BE2C (cell line): ENCODE measurements around the gene MINDY1.
A peak's percentile ranks its signal among the peaks of the same experiment; 100 is the strongest.

ENCODE experiments used
- DNase-seq: peaks from one replicate; pipeline ENCODE4 v3.0.0-alpha.2; 2020
- H3K27me3 ChIP-seq: fragments of 250-450 bp; sonication (Bioruptor Pico); 2 replicates; pipeline ENCODE4 v1.5.1; 2020; ENCODE audit warnings: mild to moderate bottlenecking
- H3K36me3 ChIP-seq: fragments of 250-450 bp; sonication (Bioruptor Pico); 2 replicates; pipeline ENCODE4 v1.5.1; 2020; ENCODE audit warnings: mild to moderate bottlenecking
- H3K4me1 ChIP-seq: fragments of 250-450 bp; sonication (Bioruptor Pico); 2 replicates; pipeline ENCODE4 v1.5.1; 2020
- H3K4me3 ChIP-seq: 2 replicates; pipeline ENCODE4 v1.5.1; 2011; ENCODE audit warnings: low read depth, low read length
- H3K9me3 ChIP-seq: fragments of 250-450 bp; sonication (Bioruptor Pico); 2 replicates; pipeline ENCODE4 v1.5.1; 2020
- TF ChIP-seq, protein P1 (sequence below): IDR thresholded peaks from 2 replicates; pipeline ENCODE4 v1.5.1; 2012; ENCODE audit warnings: mild to moderate bottlenecking, low read depth, low read length

Gene MINDY1

DNA sequence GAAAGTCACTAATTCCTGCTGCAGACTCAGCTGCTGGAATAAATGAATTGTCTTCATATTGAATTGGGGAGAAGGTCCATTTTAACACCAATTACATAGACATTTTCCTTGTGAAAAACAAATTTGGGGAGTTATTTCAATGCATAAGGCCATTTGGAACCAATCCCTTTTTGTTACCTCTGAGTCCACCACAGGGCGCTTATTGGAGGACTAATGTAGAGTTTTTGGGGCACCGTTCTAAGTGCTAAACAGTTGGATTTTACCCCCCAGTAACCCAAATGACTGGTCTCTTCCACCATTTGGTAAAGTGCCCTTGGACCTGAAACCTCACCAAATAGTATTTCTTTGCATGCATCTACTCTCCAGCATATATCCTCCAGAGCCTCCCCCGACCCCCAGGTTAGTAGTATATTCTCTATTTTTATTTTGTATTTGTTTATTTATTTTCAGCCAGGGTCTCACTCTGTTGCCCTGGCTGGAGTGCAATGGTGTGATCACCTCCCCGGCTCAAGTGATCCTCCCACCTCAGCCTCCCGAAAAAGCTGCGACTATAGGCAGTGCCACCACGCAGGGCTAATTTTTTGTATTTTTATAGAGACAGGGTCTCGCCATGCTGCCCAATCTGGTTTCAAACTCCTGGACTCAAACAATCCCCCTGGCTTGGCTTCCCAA lies 3.1 kb upstream of the MINDY1 start:
- Histone ChIP-seq H3K4me1 (no peaks in the 10 kb centered on the region; the same call in 1 of the 2 replicates), H3K36me3 (no peaks in the 10 kb centered on the region), H3K4me3 (no peak overlapping the region), H3K9me3 (no peaks in the 10 kb centered on the region), H3K27me3 (no peaks in the 10 kb centered on the region)
- TF ChIP-seq, protein P1, sequence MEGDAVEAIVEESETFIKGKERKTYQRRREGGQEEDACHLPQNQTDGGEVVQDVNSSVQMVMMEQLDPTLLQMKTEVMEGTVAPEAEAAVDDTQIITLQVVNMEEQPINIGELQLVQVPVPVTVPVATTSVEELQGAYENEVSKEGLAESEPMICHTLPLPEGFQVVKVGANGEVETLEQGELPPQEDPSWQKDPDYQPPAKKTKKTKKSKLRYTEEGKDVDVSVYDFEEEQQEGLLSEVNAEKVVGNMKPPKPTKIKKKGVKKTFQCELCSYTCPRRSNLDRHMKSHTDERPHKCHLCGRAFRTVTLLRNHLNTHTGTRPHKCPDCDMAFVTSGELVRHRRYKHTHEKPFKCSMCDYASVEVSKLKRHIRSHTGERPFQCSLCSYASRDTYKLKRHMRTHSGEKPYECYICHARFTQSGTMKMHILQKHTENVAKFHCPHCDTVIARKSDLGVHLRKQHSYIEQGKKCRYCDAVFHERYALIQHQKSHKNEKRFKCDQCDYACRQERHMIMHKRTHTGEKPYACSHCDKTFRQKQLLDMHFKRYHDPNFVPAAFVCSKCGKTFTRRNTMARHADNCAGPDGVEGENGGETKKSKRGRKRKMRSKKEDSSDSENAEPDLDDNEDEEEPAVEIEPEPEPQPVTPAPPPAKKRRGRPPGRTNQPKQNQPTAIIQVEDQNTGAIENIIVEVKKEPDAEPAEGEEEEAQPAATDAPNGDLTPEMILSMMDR: no peak
- no peak for DNase-seq

DNA sequence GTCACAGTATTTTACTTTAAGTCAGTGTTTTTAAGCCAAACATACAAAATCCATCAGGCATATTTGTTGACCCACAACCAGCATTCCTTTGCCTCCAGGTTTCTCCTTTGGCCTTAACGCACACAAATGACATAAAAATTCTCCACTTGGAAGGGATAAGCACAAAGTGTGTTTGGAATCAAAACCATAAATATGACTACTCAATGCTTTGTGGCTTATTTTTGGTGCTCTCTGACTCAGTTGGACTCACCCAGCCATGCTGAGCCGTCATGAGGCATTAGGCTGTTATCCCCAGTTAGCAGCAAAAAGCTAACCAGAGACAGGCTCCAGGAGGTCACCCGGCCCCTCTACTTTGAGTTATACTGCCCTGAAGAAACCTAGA lies 2.5 kb upstream of the MINDY1 start:
- Histone ChIP-seq H3K4me3 (peak overlapping the region; percentile 83), H3K9me3 (no peaks in the 10 kb centered on the region), H3K27me3 (no peaks in the 10 kb centered on the region), H3K4me1 (no peaks in the 10 kb centered on the region; the same call in 1 of the 2 replicates), H3K36me3 (no peaks in the 10 kb centered on the region)
- no peak for DNase-seq
- TF ChIP-seq, protein P1: no peak

DNA sequence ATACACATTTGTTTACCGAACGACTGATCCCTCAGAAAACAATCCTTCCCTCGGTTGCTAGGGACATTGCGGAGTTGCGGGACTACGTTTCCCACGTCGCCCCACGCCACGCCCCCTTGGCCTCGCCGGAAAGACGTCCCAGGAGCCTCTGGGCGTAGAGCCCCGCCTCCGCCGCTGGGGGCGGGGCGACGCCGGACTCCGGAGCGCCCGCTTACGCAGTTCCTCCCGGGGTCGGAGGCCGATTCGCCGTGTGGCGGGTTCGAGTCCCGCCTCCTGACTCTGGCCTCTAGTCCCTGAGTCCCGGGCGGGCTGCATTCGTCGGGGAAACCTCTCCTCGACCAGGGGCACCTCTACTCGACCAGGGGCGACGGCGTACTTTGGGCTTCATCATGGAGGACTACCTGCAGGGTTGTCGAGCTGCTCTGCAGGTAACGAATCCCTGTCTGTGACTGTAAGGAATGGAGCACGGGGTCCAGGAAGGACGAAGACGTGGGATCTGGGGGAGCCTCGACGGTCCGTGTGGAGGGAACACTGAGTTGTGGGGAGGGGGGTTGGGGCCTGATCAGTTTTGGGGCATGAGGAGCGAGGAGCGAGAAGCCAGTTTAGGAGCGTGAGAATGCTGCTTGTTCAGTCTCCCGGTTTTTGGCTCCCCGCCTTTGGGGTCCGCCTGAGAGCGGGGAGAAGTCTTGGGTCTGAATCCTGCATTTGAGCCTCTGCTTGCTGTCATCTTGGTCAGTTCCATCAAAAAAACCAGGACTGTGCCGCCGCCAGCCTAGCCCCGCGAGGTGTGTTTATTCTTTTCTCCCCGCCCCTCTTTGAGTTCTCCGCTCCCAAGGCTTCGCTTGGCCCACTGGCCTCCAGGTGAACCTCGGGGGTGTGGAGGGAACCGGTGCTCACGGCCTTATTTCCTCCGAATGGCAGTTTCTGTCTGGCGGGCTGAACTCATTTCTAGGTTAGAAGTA lies 1.8 kb upstream of the MINDY1 start, which contains the start of gene PRUNE1:
Gene PRUNE1 (plus strand): TSS at position 206 of the 962 bp plus-strand sequence. CDS start 184 bp downstream, at position 390.
- no peaks in the 10 kb centered on the region; the same call in 1 of the 2 replicates for H3K4me1 ChIP-seq

DNA sequence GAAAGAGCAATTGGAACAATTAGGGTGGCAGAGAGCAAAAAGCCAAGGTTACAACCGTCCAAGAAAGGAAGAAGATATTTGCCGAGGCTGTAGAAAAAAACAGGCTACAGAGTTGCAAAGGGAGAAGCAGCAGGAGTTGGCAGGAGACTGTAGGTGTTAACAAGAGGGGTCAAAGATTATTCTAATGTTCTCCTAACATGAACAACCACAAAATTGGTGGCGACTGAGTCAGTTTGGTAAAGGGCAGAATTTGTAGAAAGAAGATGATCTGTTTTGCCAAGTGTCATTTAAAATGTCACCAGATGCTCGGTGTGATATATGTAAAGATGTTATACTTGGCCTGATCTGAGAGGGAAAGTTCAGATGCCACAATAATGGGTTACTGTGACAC lies 1.1 kb upstream of the MINDY1 start:
- H3K4me3 ChIP-seq: peak overlapping the region; percentile 83
- no peaks in the 10 kb centered on the region for H3K36me3 ChIP-seq
- no peak for DNase-seq
- H3K4me1 ChIP-seq: no peaks in the 10 kb centered on the region
- no peaks in the 10 kb centered on the region for H3K9me3 ChIP-seq
- TF ChIP-seq, protein P1: no peak
- no peaks in the 10 kb centered on the region for H3K27me3 ChIP-seq

More for the DNA sequence above, 1.8 kb upstream of the MINDY1 start, which contains the start of gene PRUNE1:
- Histone ChIP-seq H3K4me3 (peak within 1 kb of the TSS; percentile 83), H3K9me3 (no peaks in the 10 kb centered on the region), H3K27me3 (no peaks in the 10 kb centered on the region), H3K36me3 (no peaks in the 10 kb centered on the region)
- TF ChIP-seq, protein P1: no peak
- DNase-seq: peak; percentile 99

DNA sequence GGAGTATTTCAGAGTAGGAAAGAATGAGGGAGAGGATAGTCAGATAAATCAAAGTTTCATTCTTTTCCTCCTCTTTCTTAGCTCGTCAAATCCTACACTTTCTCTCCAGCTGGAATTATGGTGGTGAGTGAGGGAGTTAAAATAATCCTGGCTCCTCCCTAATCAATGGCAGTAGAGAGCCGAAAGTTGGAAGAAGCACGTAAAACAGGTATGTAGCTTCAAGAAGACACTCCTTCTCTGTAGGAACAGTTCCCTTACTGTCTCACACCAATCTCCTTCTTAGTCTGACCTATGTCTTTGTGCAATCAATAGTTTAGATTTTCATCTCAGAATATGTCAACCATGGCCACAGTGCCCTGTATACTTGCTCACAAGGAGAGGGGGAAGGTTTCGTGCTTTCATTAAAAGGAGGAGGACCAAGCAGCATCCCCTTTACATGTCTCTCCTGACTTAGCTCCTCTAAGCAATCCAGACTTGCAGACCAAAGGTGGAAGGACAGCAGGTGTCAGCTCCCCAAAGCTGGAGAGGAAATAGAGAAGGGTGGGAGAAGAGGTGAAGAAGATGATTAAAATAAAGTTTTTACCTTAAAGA lies 878 bp downstream of the MINDY1 start:
- DNase-seq: no peak
- Histone ChIP-seq H3K36me3 (no peaks in the 10 kb centered on the region; the same call in 1 of the 2 replicates), H3K27me3 (no peaks in the 10 kb centered on the region), H3K4me1 (no peaks in the 10 kb centered on the region), H3K9me3 (no peaks in the 10 kb centered on the region), H3K4me3 (peak overlapping the region; percentile 72)
- TF ChIP-seq, protein P1: no peak
